Measurements from ENCODE around the gene P4HB.

GRCh38 chr17:81905424-81905875 lies 45.1 kb upstream of the P4HB start:
- TF ChIP-seq POLR2A (IDR thresholded peaks at IDR 0.05; ENCODE audit: low read length) (no peak), GATA1 (IDR thresholded peaks at IDR 0.05; ENCODE audit: low read depth, low read length) (no peak)
